Ovary (tissue), 3 donors: Measurements from ENCODE around the gene KREMEN1.

Experiments
- EP300 ChIP-seq: sonication (generic); formaldehyde crosslinking; IDR thresholded peaks from one replicate; pipeline ENCODE4 v1.6.1; 2017; ENCODE audit warnings: antibody characterized with exemption
- POLR2A ChIP-seq: fragments of 450-650 bp; IDR thresholded peaks from one replicate; pipeline ENCODE4 v1.6.1; 2017; ENCODE audit warnings: antibody characterized with exemption, mild to moderate bottlenecking, moderate library complexity
- TF ChIP-seq, protein P1 (sequence below), 3 donors: fragments of 450-650 bp in 2 of 3; fragments of 200-600 bp in 1 of 3; IDR thresholded peaks; one replicate each; pipeline versions ENCODE4 v1.5.1 to v1.8.0; 2016 to 2022; ENCODE audit warnings: antibody characterized with exemption in 3 of 3, mild to moderate bottlenecking in 1 of 3
- donor health status: DM: no; HTN: no; CAD: no.

DNA sequence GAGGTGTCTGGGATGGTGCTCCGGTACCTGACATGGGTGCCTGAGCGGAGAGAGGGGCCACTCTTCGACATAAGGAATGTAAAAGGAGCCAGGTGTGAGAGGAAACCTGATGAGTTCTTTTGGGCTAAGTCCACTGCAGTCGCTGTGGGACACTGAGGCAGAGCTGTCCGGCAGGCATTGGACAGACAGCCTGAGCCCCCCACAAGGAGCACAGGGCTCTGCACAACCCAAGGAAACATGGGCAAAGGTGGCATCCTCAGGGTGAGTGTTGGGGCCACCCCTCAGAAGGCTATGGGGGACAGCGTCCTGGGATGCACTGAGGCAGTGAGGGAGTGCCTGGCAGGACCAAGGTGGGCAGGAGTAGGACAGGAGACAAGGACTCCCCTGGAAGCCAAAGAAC, 75.2 kb downstream of the KREMEN1 start:
- TF ChIP-seq, protein P1, sequence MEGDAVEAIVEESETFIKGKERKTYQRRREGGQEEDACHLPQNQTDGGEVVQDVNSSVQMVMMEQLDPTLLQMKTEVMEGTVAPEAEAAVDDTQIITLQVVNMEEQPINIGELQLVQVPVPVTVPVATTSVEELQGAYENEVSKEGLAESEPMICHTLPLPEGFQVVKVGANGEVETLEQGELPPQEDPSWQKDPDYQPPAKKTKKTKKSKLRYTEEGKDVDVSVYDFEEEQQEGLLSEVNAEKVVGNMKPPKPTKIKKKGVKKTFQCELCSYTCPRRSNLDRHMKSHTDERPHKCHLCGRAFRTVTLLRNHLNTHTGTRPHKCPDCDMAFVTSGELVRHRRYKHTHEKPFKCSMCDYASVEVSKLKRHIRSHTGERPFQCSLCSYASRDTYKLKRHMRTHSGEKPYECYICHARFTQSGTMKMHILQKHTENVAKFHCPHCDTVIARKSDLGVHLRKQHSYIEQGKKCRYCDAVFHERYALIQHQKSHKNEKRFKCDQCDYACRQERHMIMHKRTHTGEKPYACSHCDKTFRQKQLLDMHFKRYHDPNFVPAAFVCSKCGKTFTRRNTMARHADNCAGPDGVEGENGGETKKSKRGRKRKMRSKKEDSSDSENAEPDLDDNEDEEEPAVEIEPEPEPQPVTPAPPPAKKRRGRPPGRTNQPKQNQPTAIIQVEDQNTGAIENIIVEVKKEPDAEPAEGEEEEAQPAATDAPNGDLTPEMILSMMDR (IDR thresholded peaks at IDR 0.05), result no peak
- TF ChIP-seq POLR2A (no peak), EP300 (no peak)
